IMR-90 (cell line): ENCODE data around the gene SCARF1. TPM values are rescaled to one million over a fixed set of nuclear protein-coding genes. Genes with fewer than 3 reads are reported as not detected.
A peak's percentile ranks its signal among the peaks of the same experiment; 100 is the strongest.

ENCODE experiments used
- ATAC-seq: fragments of 200-7000 bp; cut with Tn5 transposase; 2 replicates; pipeline ENCODE4 v1.9.1; 2020; ENCODE audit warnings: low read depth, mild to moderate bottlenecking, moderate library complexity
- BruUV-seq: library from RNA; stranded (reverse); fragments of 400-500 nt; replicated peaks from 2 replicates; lab custom pipeline; 2021; lab: Mats Ljungman, UMichigan
- CTCF ChIA-PET: fragments of 300-600 bp; formaldehyde crosslinking; extraction: SDS; loops from one replicate; lab custom pipeline; 2021; ENCODE audit warnings: antibody characterized with exemption; lab: Yijun Ruan, JAX
- POLR2A ChIA-PET: fragments of 300-600 bp; sonication (Branson Sonifier 250); formaldehyde crosslinking; loops from one replicate; lab custom pipeline; 2022; ENCODE audit warnings: antibody characterized with exemption; ENCODE audit not compliant: unreplicated experiment; lab: Charles Lee
- DNase-seq: peaks from one replicate; pipeline ENCODE4 v3.0.0; 2013
- H2AFZ ChIP-seq: replicated peaks from 2 replicates; pipeline ENCODE3; 2013; ENCODE audit warnings: low read length, mild to moderate bottlenecking; ENCODE audit not compliant: poor library complexity
- H2AK5ac ChIP-seq: 2 replicates; pipeline ENCODE4 v1.6.1; 2013; ENCODE audit warnings: low read depth, low read length, inconsistent platforms
- H2AK9ac ChIP-seq: replicated peaks from 2 replicates; pipeline ENCODE3; 2013; ENCODE audit warnings: mild to moderate bottlenecking, low read depth, low read length, moderate library complexity; ENCODE audit not compliant: poor library complexity
- H2BK120ac ChIP-seq: 2 replicates; pipeline ENCODE4 v1.6.1; 2013; ENCODE audit warnings: low read depth, low read length, inconsistent platforms
- H2BK15ac ChIP-seq: 3 replicates; pipeline ENCODE4 v1.6.1; 2013; ENCODE audit warnings: low read depth, low read length, inconsistent platforms
- H2BK20ac ChIP-seq: 2 replicates; pipeline ENCODE4 v1.6.1; 2013; ENCODE audit warnings: low read depth, mild to moderate bottlenecking, inconsistent platforms, low read length, moderate library complexity
- H2BK5ac ChIP-seq: 2 replicates; pipeline ENCODE4 v1.6.1; 2013; ENCODE audit warnings: mild to moderate bottlenecking, low read depth, low read length, inconsistent platforms; ENCODE audit not compliant: poor library complexity, severe bottlenecking
- H3K14ac ChIP-seq: replicated peaks from 2 replicates; pipeline ENCODE4 v1.6.1; 2013; ENCODE audit warnings: low read depth, low read length, inconsistent platforms
- H3K18ac ChIP-seq: 2 replicates; pipeline ENCODE4 v1.6.1; 2013; ENCODE audit warnings: low read depth, low read length, control low read depth
- H3K23ac ChIP-seq: 2 replicates; pipeline ENCODE4 v1.6.1; 2013; ENCODE audit warnings: low read depth, low read length, inconsistent platforms
- H3K27ac ChIP-seq: 2 replicates; pipeline ENCODE4 v1.5.1; 2013; ENCODE audit warnings: mild to moderate bottlenecking, control low read depth, low read length; ENCODE audit not compliant: insufficient read depth
- H3K27me3 ChIP-seq: 2 replicates; pipeline ENCODE4 v1.6.1; 2013; ENCODE audit warnings: low read length; ENCODE audit not compliant: control insufficient read depth, insufficient read depth
- H3K36me3 ChIP-seq: 2 replicates; pipeline ENCODE4 v1.6.1; 2013; ENCODE audit warnings: low read length, mixed read lengths; ENCODE audit not compliant: control insufficient read depth, insufficient read depth
- H3K4ac ChIP-seq: 2 replicates; pipeline ENCODE4 v1.6.1; 2013; ENCODE audit warnings: low read depth, low read length, inconsistent platforms
- H3K4me1 ChIP-seq: 2 replicates; pipeline ENCODE4 v1.6.1; 2013; ENCODE audit warnings: low read length, mixed read lengths; ENCODE audit not compliant: control insufficient read depth, insufficient read depth
- H3K4me2 ChIP-seq: 2 replicates; pipeline ENCODE4 v1.6.1; 2013; ENCODE audit warnings: low read depth, mild to moderate bottlenecking, control low read depth, low read length, moderate library complexity
- H3K4me3 ChIP-seq: 2 replicates; pipeline ENCODE4 v1.5.1; 2013; ENCODE audit warnings: low read depth, mild to moderate bottlenecking, control low read depth, low read length, moderate library complexity; ENCODE audit not compliant: insufficient read depth
- H3K56ac ChIP-seq: 2 replicates; pipeline ENCODE4 v1.6.1; 2013; ENCODE audit warnings: low read length, inconsistent platforms; ENCODE audit not compliant: insufficient read depth; ENCODE audit errors: extremely low read depth
- H3K79me1 ChIP-seq, 2 experiments: 2 replicates each; pipeline ENCODE4 v1.6.1; 2013; ENCODE audit warnings: low read length in 2 of 2, inconsistent platforms in 1 of 2, low read depth in 1 of 2
- H3K9ac ChIP-seq: 2 replicates; pipeline ENCODE4 v1.6.1; 2013; ENCODE audit warnings: low read depth, low read length, control low read depth
- H3K9me1 ChIP-seq: 2 replicates; pipeline ENCODE4 v1.6.1; 2013; ENCODE audit warnings: low read length, inconsistent platforms; ENCODE audit not compliant: insufficient read depth
- H3K9me3 ChIP-seq: 2 replicates; pipeline ENCODE4 v1.6.1; 2013; ENCODE audit warnings: low read length; ENCODE audit not compliant: control insufficient read depth, insufficient read depth
- H4K20me1 ChIP-seq: 2 replicates; pipeline ENCODE4 v1.6.1; 2013; ENCODE audit warnings: low read length, inconsistent platforms; ENCODE audit not compliant: insufficient read depth
- H4K5ac ChIP-seq: 2 replicates; pipeline ENCODE4 v1.6.1; 2013; ENCODE audit warnings: mild to moderate bottlenecking, low read depth, low read length, control low read depth
- H4K8ac ChIP-seq, 2 experiments: 2 replicates each; pipeline ENCODE4 v1.6.1; 2013; ENCODE audit warnings: low read depth in 2 of 2, low read length in 2 of 2, control low read depth in 1 of 2, inconsistent platforms in 1 of 2
- H4K91ac ChIP-seq: 2 replicates; pipeline ENCODE4 v1.6.1; 2013; ENCODE audit warnings: low read depth, low read length, inconsistent platforms; ENCODE audit not compliant: insufficient read depth
- BHLHE40 ChIP-seq: fragments of 150-350 bp; IDR thresholded peaks from 2 replicates; pipeline ENCODE4 v1.6.1; 2016; ENCODE audit warnings: mild to moderate bottlenecking, low read depth, low read length
- CEBPB ChIP-seq: IDR thresholded peaks from 2 replicates; pipeline ENCODE4 v1.6.1; 2012; ENCODE audit warnings: low read depth, low read length, improper control_type of control experiment
- CHD1 ChIP-seq: IDR thresholded peaks from 2 replicates; pipeline ENCODE4 v1.6.1; 2012; ENCODE audit warnings: low read depth, low read length, improper control_type of control experiment
- FOS ChIP-seq: fragments of 150-350 bp; IDR thresholded peaks from 2 replicates; pipeline ENCODE4 v1.6.1; 2016; ENCODE audit warnings: low read depth, low read length
- MAFK ChIP-seq: IDR thresholded peaks from 2 replicates; pipeline ENCODE4 v1.6.1; 2012; ENCODE audit warnings: low read depth, low read length, improper control_type of control experiment
- MAZ ChIP-seq: IDR thresholded peaks from 2 replicates; pipeline ENCODE4 v1.6.1; 2012; ENCODE audit warnings: low read depth, mild to moderate bottlenecking, low read length, improper control_type of control experiment, moderate library complexity, borderline replicate concordance
- MXI1 ChIP-seq: IDR thresholded peaks from 2 replicates; pipeline ENCODE4 v1.6.1; 2012; ENCODE audit warnings: low read depth, mild to moderate bottlenecking, low read length, moderate library complexity, borderline replicate concordance
- NFE2L2 ChIP-seq: fragments of 150-350 bp; IDR thresholded peaks from 2 replicates; pipeline ENCODE4 v1.6.1; 2016; ENCODE audit warnings: low read depth, mild to moderate bottlenecking, low read length
- POLR2A ChIP-seq: IDR thresholded peaks from 2 replicates; pipeline ENCODE4 v1.6.1; 2012; ENCODE audit warnings: mild to moderate bottlenecking, low read depth, low read length
- RAD21 ChIP-seq: IDR thresholded peaks from 2 replicates; pipeline ENCODE4 v1.6.1; 2012; ENCODE audit warnings: low read length, improper control_type of control experiment
- RCOR1 ChIP-seq: IDR thresholded peaks from 2 replicates; pipeline ENCODE4 v1.6.1; 2012; ENCODE audit warnings: mild to moderate bottlenecking, low read length, improper control_type of control experiment; ENCODE audit not compliant: insufficient replicate concordance
- RFX5 ChIP-seq: IDR thresholded peaks from 2 replicates; pipeline ENCODE4 v1.8.0; 2012; ENCODE audit warnings: low read depth, mild to moderate bottlenecking, low read length, moderate library complexity
- SMC3 ChIP-seq: fragments of 150-350 bp; IDR thresholded peaks from 2 replicates; pipeline ENCODE4 v1.6.1; 2016; ENCODE audit warnings: low read depth, mild to moderate bottlenecking, antibody characterized with exemption, low read length, moderate library complexity
- WGBS, 2 experiments: methylation state at CpG; one replicate each; pipeline versions ENCODE4 v1.1.5 to v1.1.7; 2013; ENCODE audit warnings: missing lambda C conversion rate in 2 of 2; ENCODE audit not compliant: insufficient read length in 1 of 2; ENCODE audit errors: extremely low coverage in 2 of 2; 5-methylcytosine and 5-hydroxymethylcytosine counted together
- dilution Hi-C: fragments of 300-500 bp; cut with HindIII; formaldehyde crosslinking; loops from one replicate; pipeline ENCODE4 v1.14.3; 2018; ENCODE audit warnings: low sequenced_read_pairs; ENCODE audit not compliant: unreplicated experiment
- in situ Hi-C: fragments of 300-500 bp; cut with MboI; formaldehyde crosslinking; loops from 3 replicates; pipeline ENCODE4 v1.14.3; 2019; ENCODE audit warnings: low sequenced_read_pairs, inconsistent platforms, mixed read lengths
- intact Hi-C: fragments of 100-400 bp; cut with micrococcal nuclease; formaldehyde crosslinking; loops from 2 replicates; pipeline ENCODE4 v1.10.0; 2022
- polyA plus RNA-seq, 3 experiments: library from polyadenylated mRNA; depleted of rRNA; stranded (reverse); fragments of >200 nt; gene quantifications; 2 replicates each; pipeline ENCODE4 v1.2.3, GENCODE V29; 2012; ENCODE audit warnings: low replicate concordance in 1 of 3
- total RNA-seq: library from RNA; depleted of rRNA; stranded (reverse); fragments of >200 nt; gene quantifications from 2 replicates; pipeline ENCODE4 v1.2.3, GENCODE V29; 2012
- TF ChIP-seq, protein P1 (sequence below): fragments of 150-350 bp; IDR thresholded peaks from 2 replicates; pipeline ENCODE4 v1.6.1; 2017; ENCODE audit warnings: mild to moderate bottlenecking, antibody characterized with exemption, low read length, low read depth
- TF ChIP-seq, protein P2 (sequence below): conservative IDR thresholded peaks from 2 replicates; pipeline ENCODE4 v1.5.1; 2012; ENCODE audit warnings: mild to moderate bottlenecking, low read depth, low read length, improper control_type of control experiment
- TF ChIP-seq, protein P3 (sequence below): fragments of 150-350 bp; IDR thresholded peaks from 2 replicates; pipeline ENCODE4 v1.6.1; 2016; ENCODE audit warnings: low read depth, mild to moderate bottlenecking, low read length, moderate library complexity, borderline replicate concordance

SCARF1 gene
- total and polyA plus RNA-seq, 2 of the 4 experiments (the other 2 are of a cell fraction) = 0.18 to 0.43 TPM

DNA sequence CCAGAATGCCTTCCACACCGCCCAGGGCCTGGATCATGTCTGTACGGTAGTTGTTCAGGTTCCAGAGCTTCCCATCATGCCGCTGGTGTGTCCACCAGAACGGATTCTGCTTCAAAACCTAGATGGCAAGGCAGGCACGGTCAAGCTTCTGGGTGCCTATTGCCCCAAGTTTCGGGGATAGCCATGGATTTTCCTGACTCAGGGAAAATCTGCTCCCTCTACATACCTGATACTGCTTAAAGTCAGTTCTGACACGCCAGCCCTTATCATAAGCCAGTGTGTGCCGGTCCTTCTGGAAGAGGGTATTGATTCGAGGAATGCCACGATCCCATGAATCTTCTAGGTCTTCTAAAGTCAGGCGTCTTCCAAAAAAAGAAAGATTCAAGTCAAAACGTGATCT, 15.5 kb upstream of the SCARF1 start:
- no peak overlapping the region for H3K27ac ChIP-seq
- CTCF ChIA-PET = interaction anchor here (1.3 kb wide), 1 partner anchor 9 kb away, joined by 3 read pairs; no protein-coding TSS in a partner anchor

More for the DNA sequence above, 15.5 kb upstream of the SCARF1 start:
- BruUV-seq = TSS peak; percentile 97
- no peak overlapping the region for H3K4ac ChIP-seq
- H3K4me1 ChIP-seq = no peaks in the 10 kb centered on the region
- H3K4me2 ChIP-seq = no peak overlapping the region
- no peak overlapping the region for H3K18ac ChIP-seq
- peaks cover 11% of the 10 kb centered on the region for H4K20me1 ChIP-seq
- H4K5ac ChIP-seq = no peak overlapping the region
- no peak for DNase-seq
- no peak overlapping the region for H3K14ac ChIP-seq
- no peak overlapping the region for H4K8ac ChIP-seq
- H2AFZ ChIP-seq = no peak overlapping the region
- peaks cover 26 to 57% of the 10 kb centered on the region in 2 experiments for H3K79me1 ChIP-seq
- intact Hi-C loops = no loop called here
- WGBS, 2 experiments = 100% methylated on average over 4 of the region's 12 CpGs; no CpG with 5 or more reads in 1 of the 2 experiments
- H3K23ac ChIP-seq = no peak overlapping the region
- H2AK5ac ChIP-seq = no peak overlapping the region
- in situ Hi-C loops = no loop called here
- no peaks in the 10 kb centered on the region for H3K27me3 ChIP-seq
- no peak overlapping the region for H2AK9ac ChIP-seq
- TF ChIP-seq RAD21 (no peak), MAFK (no peak), FOS (no peak), CEBPB (no peak), MXI1 (no peak), RCOR1 (no peak), SMC3 (no peak), POLR2A (no peak), CHD1 (no peak), MAZ (no peak), NFE2L2 (no peak), RFX5 (no peak), BHLHE40 (no peak)
- TF ChIP-seq, protein P1, sequence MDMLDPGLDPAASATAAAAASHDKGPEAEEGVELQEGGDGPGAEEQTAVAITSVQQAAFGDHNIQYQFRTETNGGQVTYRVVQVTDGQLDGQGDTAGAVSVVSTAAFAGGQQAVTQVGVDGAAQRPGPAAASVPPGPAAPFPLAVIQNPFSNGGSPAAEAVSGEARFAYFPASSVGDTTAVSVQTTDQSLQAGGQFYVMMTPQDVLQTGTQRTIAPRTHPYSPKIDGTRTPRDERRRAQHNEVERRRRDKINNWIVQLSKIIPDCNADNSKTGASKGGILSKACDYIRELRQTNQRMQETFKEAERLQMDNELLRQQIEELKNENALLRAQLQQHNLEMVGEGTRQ = no peak
- TF ChIP-seq, protein P2, sequence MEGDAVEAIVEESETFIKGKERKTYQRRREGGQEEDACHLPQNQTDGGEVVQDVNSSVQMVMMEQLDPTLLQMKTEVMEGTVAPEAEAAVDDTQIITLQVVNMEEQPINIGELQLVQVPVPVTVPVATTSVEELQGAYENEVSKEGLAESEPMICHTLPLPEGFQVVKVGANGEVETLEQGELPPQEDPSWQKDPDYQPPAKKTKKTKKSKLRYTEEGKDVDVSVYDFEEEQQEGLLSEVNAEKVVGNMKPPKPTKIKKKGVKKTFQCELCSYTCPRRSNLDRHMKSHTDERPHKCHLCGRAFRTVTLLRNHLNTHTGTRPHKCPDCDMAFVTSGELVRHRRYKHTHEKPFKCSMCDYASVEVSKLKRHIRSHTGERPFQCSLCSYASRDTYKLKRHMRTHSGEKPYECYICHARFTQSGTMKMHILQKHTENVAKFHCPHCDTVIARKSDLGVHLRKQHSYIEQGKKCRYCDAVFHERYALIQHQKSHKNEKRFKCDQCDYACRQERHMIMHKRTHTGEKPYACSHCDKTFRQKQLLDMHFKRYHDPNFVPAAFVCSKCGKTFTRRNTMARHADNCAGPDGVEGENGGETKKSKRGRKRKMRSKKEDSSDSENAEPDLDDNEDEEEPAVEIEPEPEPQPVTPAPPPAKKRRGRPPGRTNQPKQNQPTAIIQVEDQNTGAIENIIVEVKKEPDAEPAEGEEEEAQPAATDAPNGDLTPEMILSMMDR = no peak
- TF ChIP-seq, protein P3, sequence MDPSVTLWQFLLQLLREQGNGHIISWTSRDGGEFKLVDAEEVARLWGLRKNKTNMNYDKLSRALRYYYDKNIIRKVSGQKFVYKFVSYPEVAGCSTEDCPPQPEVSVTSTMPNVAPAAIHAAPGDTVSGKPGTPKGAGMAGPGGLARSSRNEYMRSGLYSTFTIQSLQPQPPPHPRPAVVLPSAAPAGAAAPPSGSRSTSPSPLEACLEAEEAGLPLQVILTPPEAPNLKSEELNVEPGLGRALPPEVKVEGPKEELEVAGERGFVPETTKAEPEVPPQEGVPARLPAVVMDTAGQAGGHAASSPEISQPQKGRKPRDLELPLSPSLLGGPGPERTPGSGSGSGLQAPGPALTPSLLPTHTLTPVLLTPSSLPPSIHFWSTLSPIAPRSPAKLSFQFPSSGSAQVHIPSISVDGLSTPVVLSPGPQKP = no peak
- H2BK20ac ChIP-seq = no peak overlapping the region
- POLR2A ChIA-PET = no interaction called here
- H3K9me3 ChIP-seq = no peaks in the 10 kb centered on the region
- dilution Hi-C loops = no loop called here
- H2BK120ac ChIP-seq = no peak overlapping the region
- no peak overlapping the region for H3K9ac ChIP-seq
- peaks cover 73% of the 10 kb centered on the region for H3K36me3 ChIP-seq
- H2BK15ac ChIP-seq = no peak overlapping the region
- peaks cover 6% of the 10 kb centered on the region; the same call in 1 of the 2 replicates for H3K9me1 ChIP-seq
- no peak for ATAC-seq
- H4K91ac ChIP-seq = no peak overlapping the region
- H3K56ac ChIP-seq = no peak overlapping the region
- no peak overlapping the region for H2BK5ac ChIP-seq
- no peak overlapping the region for H3K4me3 ChIP-seq
